Measurements from ENCODE around the gene DAPK2.

Gene DAPK2

GRCh38 chr15:63860555-63860954 is 185.7 kb downstream of the DAPK2 start:
- no peak for TF ChIP-seq BACH2 (CRISPR knock-in tag; IDR thresholded peaks at IDR 0.05; ENCODE audit: borderline replicate concordance)
- ATAC-seq: no peak

- no peak for ATAC-seq
- TF ChIP-seq, protein P1, sequence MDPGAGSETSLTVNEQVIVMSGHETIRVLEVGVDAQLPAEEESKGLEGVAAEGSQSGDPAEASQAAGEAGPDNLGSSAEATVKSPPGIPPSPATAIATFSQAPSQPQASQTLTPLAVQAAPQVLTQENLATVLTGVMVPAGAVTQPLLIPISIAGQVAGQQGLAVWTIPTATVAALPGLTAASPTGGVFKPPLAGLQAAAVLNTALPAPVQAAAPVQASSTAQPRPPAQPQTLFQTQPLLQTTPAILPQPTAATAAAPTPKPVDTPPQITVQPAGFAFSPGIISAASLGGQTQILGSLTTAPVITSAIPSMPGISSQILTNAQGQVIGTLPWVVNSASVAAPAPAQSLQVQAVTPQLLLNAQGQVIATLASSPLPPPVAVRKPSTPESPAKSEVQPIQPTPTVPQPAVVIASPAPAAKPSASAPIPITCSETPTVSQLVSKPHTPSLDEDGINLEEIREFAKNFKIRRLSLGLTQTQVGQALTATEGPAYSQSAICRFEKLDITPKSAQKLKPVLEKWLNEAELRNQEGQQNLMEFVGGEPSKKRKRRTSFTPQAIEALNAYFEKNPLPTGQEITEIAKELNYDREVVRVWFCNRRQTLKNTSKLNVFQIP (CRISPR knock-in tag; IDR thresholded peaks at IDR 0.05; ENCODE audit: borderline replicate concordance, low read depth): no peak
- no peak for TF ChIP-seq ISL1 (CRISPR knock-in tag; IDR thresholded peaks at IDR 0.05)
- TF ChIP-seq RARB (CRISPR knock-in tag; IDR thresholded peaks at IDR 0.05): no peak
- no peak for TF ChIP-seq GLIS3 (CRISPR knock-in tag; IDR thresholded peaks at IDR 0.05)
These were observed 186.1 kb downstream of the DAPK2 start for GRCh38 chr15:63860155-63860554.

- no peak for TF ChIP-seq OSR1 (CRISPR knock-in tag; IDR thresholded peaks at IDR 0.05)
- TF ChIP-seq BACH2 (CRISPR knock-in tag; IDR thresholded peaks at IDR 0.05; ENCODE audit: borderline replicate concordance): no peak
- TF ChIP-seq TSHZ2 (CRISPR knock-in tag; IDR thresholded peaks at IDR 0.05): no peak
- TF ChIP-seq CSRNP3 (CRISPR knock-in tag; IDR thresholded peaks at IDR 0.05): no peak
- no peak for TF ChIP-seq GLIS3 (CRISPR knock-in tag; IDR thresholded peaks at IDR 0.05)
- TF ChIP-seq, protein P2, sequence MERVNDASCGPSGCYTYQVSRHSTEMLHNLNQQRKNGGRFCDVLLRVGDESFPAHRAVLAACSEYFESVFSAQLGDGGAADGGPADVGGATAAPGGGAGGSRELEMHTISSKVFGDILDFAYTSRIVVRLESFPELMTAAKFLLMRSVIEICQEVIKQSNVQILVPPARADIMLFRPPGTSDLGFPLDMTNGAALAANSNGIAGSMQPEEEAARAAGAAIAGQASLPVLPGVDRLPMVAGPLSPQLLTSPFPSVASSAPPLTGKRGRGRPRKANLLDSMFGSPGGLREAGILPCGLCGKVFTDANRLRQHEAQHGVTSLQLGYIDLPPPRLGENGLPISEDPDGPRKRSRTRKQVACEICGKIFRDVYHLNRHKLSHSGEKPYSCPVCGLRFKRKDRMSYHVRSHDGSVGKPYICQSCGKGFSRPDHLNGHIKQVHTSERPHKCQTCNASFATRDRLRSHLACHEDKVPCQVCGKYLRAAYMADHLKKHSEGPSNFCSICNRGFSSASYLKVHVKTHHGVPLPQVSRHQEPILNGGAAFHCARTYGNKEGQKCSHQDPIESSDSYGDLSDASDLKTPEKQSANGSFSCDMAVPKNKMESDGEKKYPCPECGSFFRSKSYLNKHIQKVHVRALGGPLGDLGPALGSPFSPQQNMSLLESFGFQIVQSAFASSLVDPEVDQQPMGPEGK (CRISPR knock-in tag; IDR thresholded peaks at IDR 0.05; ENCODE audit: borderline replicate concordance): no peak
- TF ChIP-seq, protein P1 (CRISPR knock-in tag; IDR thresholded peaks at IDR 0.05; ENCODE audit: borderline replicate concordance, low read depth): no peak
- TF ChIP-seq RARB (CRISPR knock-in tag; IDR thresholded peaks at IDR 0.05): no peak
- no peak for TF ChIP-seq CREB5 (CRISPR knock-in tag; IDR thresholded peaks at IDR 0.05; ENCODE audit: low read depth)
- TF ChIP-seq ZNF70 (CRISPR knock-in tag; IDR thresholded peaks at IDR 0.05): no peak
- no peak for TF ChIP-seq TOX (CRISPR knock-in tag; IDR thresholded peaks at IDR 0.05; ENCODE audit: borderline replicate concordance)
- TF ChIP-seq ZNF8 (CRISPR knock-in tag; IDR thresholded peaks at IDR 0.05): no peak
- no peak for TF ChIP-seq ZNF565 (CRISPR knock-in tag; conservative IDR thresholded peaks at IDR 0.05; ENCODE audit: low read depth)
- ATAC-seq: peak; percentile 40; the same call in 1 of the 3 replicates
These were observed 187.4 kb downstream of the DAPK2 start for GRCh38 chr15:63858881-63859280.

- TF ChIP-seq CSDC2 (CRISPR knock-in tag; IDR thresholded peaks at IDR 0.05) (no peak), OSR1 (CRISPR knock-in tag; IDR thresholded peaks at IDR 0.05) (no peak), ZFP3 (CRISPR knock-in tag; IDR thresholded peaks at IDR 0.05) (no peak), ZC3H10 (CRISPR knock-in tag; IDR thresholded peaks at IDR 0.05) (no peak)
- TF ChIP-seq, protein P1 (CRISPR knock-in tag; IDR thresholded peaks at IDR 0.05; ENCODE audit: borderline replicate concordance, low read depth): no peak
- no peak for ATAC-seq
These were observed 187.8 kb downstream of the DAPK2 start for GRCh38 chr15:63858448-63858847.
